ENCODE data around the gene MYH9. TPM values are rescaled to one million over a fixed set of nuclear protein-coding genes. Genes with fewer than 3 reads are reported as not detected.
A peak's percentile ranks its signal among the peaks of the same experiment; 100 is the strongest.

Gene MYH9
- total RNA-seq, 4 donors from 2014 or later: 284 to 323 (median 294) TPM

DNA sequence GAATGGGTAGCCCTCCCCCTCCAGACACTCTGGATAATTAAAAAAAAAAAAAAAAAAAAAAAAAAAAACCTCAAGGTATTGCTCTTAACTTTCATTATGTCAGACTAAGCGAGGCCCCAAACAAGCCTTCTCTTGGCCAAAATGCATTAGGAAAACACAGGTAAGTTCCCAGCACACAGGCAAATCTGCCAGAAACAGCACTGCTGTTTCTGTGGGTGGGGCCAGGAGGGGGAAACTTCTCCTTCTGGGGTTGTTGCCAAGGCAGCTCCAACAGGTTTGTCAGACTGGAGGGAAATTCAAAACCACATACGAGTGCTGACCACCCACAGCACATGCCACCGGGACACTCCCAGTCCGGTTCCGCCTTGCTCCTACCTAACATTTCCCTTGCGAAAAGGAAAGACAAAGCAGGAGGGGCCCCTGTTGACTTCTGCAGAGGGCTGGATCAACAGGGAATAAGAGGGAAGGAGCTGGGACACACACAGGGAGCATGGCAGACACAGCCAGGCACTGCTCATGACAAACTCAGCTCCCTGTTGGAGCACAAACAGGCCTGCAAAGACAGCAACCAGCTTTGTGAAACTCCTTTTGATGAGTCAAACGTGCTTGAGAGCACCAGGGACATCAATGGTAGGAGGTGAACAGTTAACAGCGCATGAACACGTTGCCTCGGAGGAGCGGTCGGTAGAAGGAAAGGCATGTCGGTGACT, 55.0 kb downstream of the MYH9 start:
- H3K36me3 ChIP-seq: peaks cover 6% of the 10 kb centered on the region
- peaks cover 100% of the 10 kb centered on the region for H3K4me1 ChIP-seq
- no peak overlapping the region for H3K4me3 ChIP-seq
- TF ChIP-seq EP300 (IDR thresholded peaks at IDR 0.05) (no peak), POLR2AphosphoS5 (IDR thresholded peaks at IDR 0.05) (no peak), POLR2A (IDR thresholded peaks at IDR 0.05) (no peak)
- TF ChIP-seq, protein P1, sequence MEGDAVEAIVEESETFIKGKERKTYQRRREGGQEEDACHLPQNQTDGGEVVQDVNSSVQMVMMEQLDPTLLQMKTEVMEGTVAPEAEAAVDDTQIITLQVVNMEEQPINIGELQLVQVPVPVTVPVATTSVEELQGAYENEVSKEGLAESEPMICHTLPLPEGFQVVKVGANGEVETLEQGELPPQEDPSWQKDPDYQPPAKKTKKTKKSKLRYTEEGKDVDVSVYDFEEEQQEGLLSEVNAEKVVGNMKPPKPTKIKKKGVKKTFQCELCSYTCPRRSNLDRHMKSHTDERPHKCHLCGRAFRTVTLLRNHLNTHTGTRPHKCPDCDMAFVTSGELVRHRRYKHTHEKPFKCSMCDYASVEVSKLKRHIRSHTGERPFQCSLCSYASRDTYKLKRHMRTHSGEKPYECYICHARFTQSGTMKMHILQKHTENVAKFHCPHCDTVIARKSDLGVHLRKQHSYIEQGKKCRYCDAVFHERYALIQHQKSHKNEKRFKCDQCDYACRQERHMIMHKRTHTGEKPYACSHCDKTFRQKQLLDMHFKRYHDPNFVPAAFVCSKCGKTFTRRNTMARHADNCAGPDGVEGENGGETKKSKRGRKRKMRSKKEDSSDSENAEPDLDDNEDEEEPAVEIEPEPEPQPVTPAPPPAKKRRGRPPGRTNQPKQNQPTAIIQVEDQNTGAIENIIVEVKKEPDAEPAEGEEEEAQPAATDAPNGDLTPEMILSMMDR (IDR thresholded peaks at IDR 0.05): no peak
- no peaks in the 10 kb centered on the region for H3K27me3 ChIP-seq
- no peaks in the 10 kb centered on the region for H3K9me3 ChIP-seq
- no peak for DNase-seq (ENCODE audit: low spot score in 2 of 2)
- WGBS: 34% methylated on average over 13 of the region's 13 CpGs
- H3K27ac ChIP-seq: peak overlapping the region; percentile 93

DNA sequence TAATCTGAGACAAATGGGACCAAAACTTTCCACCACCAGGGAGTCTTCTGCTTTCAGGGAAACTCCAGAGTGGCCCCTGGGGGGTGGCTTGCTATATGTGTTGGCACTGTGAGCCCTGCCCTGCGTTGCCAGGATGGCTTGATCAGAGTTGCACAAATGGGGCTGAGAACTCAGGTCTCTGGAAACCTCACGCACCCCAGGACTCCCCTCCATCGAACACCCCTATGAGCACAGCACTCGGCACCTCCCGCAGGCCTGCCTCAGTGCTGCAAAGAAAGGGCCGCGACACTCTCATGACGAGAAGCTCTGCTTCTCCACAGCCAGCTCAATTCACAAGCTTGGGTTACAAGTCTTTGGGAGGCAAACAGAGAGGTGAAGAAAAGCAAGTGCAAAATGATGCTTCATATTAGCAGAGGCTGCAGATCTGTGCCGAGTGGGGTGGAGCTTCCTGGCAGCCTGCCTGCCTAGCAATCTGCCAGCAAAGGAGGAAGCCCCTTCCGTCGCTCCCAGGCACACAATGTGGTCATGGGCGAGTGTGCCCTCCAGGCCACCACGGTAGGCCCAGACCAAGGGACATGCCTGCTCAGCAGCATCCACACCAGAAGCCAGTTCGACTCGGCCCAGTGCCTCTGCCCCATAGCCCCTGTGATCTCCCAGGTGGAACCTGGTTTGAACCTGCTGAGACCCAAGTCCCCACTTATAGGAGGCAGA, 55.7 kb downstream of the MYH9 start:
- peaks cover 100% of the 10 kb centered on the region for H3K4me1 ChIP-seq
- no peaks in the 10 kb centered on the region for H3K9me3 ChIP-seq
- H3K27me3 ChIP-seq: no peaks in the 10 kb centered on the region
- peaks cover 6% of the 10 kb centered on the region for H3K36me3 ChIP-seq
- peak in 1 of 3 donors; percentile 25 for TF ChIP-seq POLR2AphosphoS5 (IDR thresholded peaks at IDR 0.05)
- no peak for TF ChIP-seq EP300 (IDR thresholded peaks at IDR 0.05)
- no peak for DNase-seq (ENCODE audit: low spot score in 2 of 2)
- WGBS: 15% methylated on average over 10 of the region's 15 CpGs
- H3K27ac ChIP-seq: peak overlapping the region; percentile 93
- peak overlapping the region; percentile 11 for H3K4me3 ChIP-seq

DNA sequence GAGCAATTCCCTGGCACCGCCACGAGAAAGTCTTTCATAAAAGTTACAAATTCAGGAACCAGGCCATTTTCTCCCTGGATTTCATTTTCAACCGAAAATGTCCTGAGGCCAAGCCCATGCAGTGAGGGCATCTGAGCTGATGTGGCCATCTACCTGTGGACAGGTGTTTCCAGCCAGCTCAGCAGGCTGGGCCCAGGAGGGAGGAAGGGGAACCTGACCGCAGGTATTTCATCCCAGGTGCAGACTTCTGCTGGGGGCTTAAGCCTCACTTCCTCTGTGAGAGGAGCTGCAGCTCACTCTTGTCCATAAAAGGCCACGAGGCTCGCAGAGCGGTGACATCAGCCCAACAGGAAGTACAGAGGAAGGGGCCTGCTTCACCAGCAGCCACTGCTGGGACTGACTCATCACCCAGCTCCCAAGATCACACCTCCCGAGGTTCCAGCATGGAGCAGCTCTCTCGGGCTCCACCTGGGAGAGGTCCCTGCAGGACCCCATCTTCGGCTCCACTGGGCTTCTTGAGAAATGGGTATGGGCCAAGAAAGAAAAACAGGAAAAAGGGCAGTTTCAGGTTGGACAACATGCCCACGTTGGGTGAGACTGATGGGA, 56.4 kb downstream of the MYH9 start:
- peaks cover 12% of the 10 kb centered on the region for H3K36me3 ChIP-seq
- peak overlapping the region; percentile 16 for H3K4me3 ChIP-seq
- peak overlapping the region; percentile 93 for H3K27ac ChIP-seq
- no peaks in the 10 kb centered on the region for H3K27me3 ChIP-seq
- H3K9me3 ChIP-seq: no peaks in the 10 kb centered on the region
- no peak for TF ChIP-seq POLR2A (IDR thresholded peaks at IDR 0.05)
- no peak for TF ChIP-seq EP300 (IDR thresholded peaks at IDR 0.05)
- peak in 2 of 3 donors; percentile 1 to 24 for TF ChIP-seq POLR2AphosphoS5 (IDR thresholded peaks at IDR 0.05)
- H3K4me1 ChIP-seq: peaks cover 100% of the 10 kb centered on the region
- DNase-seq (ENCODE audit: low spot score in 2 of 2): no peak
- WGBS: 13% methylated on average over 7 of the region's 11 CpGs

DNA sequence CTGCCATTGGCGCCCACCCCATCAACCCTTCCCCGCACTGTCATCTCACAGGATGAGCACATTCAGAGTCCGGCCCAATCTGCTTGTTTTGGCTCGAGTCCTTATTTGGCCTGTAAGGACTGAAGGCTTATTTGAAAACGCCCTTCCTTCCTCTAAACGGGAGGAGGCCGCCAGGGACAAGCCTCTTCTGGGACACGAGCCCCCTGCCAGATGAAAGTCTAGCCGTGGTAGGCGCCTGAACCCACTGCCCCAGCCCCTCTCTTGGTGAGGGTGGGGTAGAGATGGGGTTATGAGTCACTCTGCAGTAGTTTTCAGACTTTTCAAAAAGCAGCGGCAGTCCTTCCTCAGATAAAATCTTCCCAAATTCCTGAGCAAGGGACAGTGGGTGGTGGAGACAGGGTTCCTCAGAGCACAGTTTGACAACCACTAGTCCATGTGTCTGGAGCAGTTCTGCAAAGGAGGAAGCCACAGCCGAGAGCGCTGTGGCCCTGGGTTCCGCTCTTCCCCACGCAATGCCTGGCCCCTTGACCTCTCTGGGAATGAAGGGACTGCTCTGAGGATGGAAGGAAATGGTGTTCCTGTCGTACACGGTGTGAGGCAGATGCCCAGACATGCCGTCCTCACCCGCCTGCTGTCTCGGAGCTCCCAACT, 57.0 kb downstream of the MYH9 start:
- Histone ChIP-seq H3K27me3 (no peaks in the 10 kb centered on the region), H3K4me1 (peaks cover 99% of the 10 kb centered on the region), H3K27ac (peak overlapping the region; percentile 93), H3K9me3 (no peaks in the 10 kb centered on the region), H3K36me3 (peaks cover 18% of the 10 kb centered on the region), H3K4me3 (peak overlapping the region; percentile 16)
- 6% methylated on average over 10 of the region's 20 CpGs for WGBS
- DNase-seq (ENCODE audit: low spot score in 2 of 2): no peak
- TF ChIP-seq, protein P1 (IDR thresholded peaks at IDR 0.05): no peak
- TF ChIP-seq EP300 (IDR thresholded peaks at IDR 0.05) (peak; percentile 83), POLR2AphosphoS5 (IDR thresholded peaks at IDR 0.05) (peak in 1 of 3 donors; percentile 7)

DNA sequence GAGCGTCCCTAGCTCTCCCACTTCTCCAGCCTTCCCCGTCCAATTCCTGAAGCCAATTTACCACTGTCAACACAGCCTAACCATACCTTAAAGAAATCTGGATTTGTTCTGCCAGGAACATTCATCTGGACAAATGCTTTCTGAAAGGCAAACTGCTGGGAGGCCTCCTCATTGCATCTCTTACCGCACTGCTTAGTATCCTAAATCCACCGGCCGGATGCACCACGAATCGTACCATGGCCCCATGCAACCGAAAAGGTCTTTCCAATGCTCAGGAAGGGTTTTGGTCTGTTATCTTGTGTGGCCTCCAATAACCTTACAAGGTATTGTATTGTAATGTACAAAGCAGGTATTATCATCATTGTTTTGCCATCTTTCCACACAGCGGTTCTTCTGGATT, 57.6 kb downstream of the MYH9 start:
- WGBS: 72% methylated on average over 9 of the region's 9 CpGs
- peaks cover 22% of the 10 kb centered on the region for H3K36me3 ChIP-seq
- no peak overlapping the region for H3K4me3 ChIP-seq
- no peak for DNase-seq (ENCODE audit: low spot score in 2 of 2)
- peak overlapping the region; percentile 93 for H3K27ac ChIP-seq
- H3K4me1 ChIP-seq: peaks cover 99% of the 10 kb centered on the region
- no peaks in the 10 kb centered on the region for H3K27me3 ChIP-seq
- TF ChIP-seq, protein P1 (IDR thresholded peaks at IDR 0.05): no peak
- TF ChIP-seq POLR2A (IDR thresholded peaks at IDR 0.05): no peak
- TF ChIP-seq POLR2AphosphoS5 (IDR thresholded peaks at IDR 0.05): no peak
- no peak for TF ChIP-seq EP300 (IDR thresholded peaks at IDR 0.05)
- H3K9me3 ChIP-seq: no peaks in the 10 kb centered on the region
